Aorta (tissue), 5 donors: ENCODE results near the gene CBX6. TPM values are rescaled to one million over a fixed set of nuclear protein-coding genes. Genes with fewer than 3 reads are reported as not detected.

Experiments used
- ATAC-seq: fragments of 200-7000 bp; cut with Tn5 transposase; one replicate; pipeline ENCODE4 v1.9.1; 2022; ENCODE audit warnings: moderate library complexity; ENCODE audit not compliant: low FRiP score
- DNase-seq, 2 donors: peaks; one replicate each; pipeline ENCODE4 v3.0.0-alpha.2; 2020
- H3K27ac ChIP-seq, 2 donors: one replicate each; pipeline ENCODE4 v1.5.1; 2013; ENCODE audit warnings: low read length in 2 of 2, mild to moderate bottlenecking in 2 of 2, moderate library complexity in 2 of 2, control low read depth in 1 of 2, inconsistent platforms in 1 of 2, low read depth in 1 of 2
- H3K27me3 ChIP-seq, 2 donors: one replicate each; pipeline ENCODE4 v1.6.1; 2013; ENCODE audit warnings: control low read depth in 1 of 2, low read length in 1 of 2, mild to moderate bottlenecking in 1 of 2, moderate library complexity in 1 of 2; ENCODE audit not compliant: insufficient read depth in 2 of 2, control insufficient read depth in 1 of 2
- H3K36me3 ChIP-seq, 2 donors: one replicate each; pipeline ENCODE4 v1.6.1; 2013; ENCODE audit warnings: control low read depth in 1 of 2, low read length in 1 of 2, mild to moderate bottlenecking in 1 of 2; ENCODE audit not compliant: insufficient read depth in 2 of 2, control insufficient read depth in 1 of 2
- H3K4me1 ChIP-seq, 2 donors: one replicate each; pipeline ENCODE4 v1.6.1; 2013; ENCODE audit warnings: low read length in 2 of 2, control low read depth in 1 of 2, mild to moderate bottlenecking in 1 of 2, moderate library complexity in 1 of 2; ENCODE audit not compliant: insufficient read depth in 2 of 2, control insufficient read depth in 1 of 2
- H3K4me3 ChIP-seq, 2 donors: one replicate each; pipeline ENCODE4 v1.5.1; 2013; ENCODE audit warnings: low read length in 2 of 2, control low read depth in 1 of 2, mild to moderate bottlenecking in 1 of 2
- H3K9me3 ChIP-seq: one replicate; pipeline ENCODE4 v1.6.1; 2013; ENCODE audit warnings: mild to moderate bottlenecking, low read length; ENCODE audit not compliant: control insufficient read depth
- WGBS, 2 donors: extraction: QIAGEN DNeasy Blood & Tissue Kit; methylation state at CpG; one replicate each; pipeline ENCODE4 v1.1.7; 2013; 5-methylcytosine and 5-hydroxymethylcytosine counted together
- intact Hi-C, 2 donors: fragments of 100-400 bp; cut with DNase I; formaldehyde crosslinking; loops; one replicate each; pipeline versions ENCODE4 v1.14.2 to v1.15.0; 2022
- polyA plus RNA-seq, 2 donors: library from polyadenylated mRNA; stranded (reverse); fragments of 200-250 nt; gene quantifications; one replicate each; pipeline ENCODE4 v1.2.3, GENCODE V29; 2013
- total RNA-seq, 2 donors: library from RNA; stranded (reverse); fragmentation: NEBNext Ultra II Directional; extraction: Animal tissue kit (Norgen Biotek cat#: 25700); gene quantifications; one replicate each; pipeline ENCODE4 v1.2.1, GENCODE V29; 2021
- donor health status: healthy with polysubstance abuse.
- donor health status: Bipolar disorder and iron deficiency.
- donor health status: DM: no; HTN: no; CAD: no.
- donor health status: DM: no; HTN: no; CAD: no.
- donor health status: DM: yes; HTN: yes; CAD: no.

Gene CBX6
- total and polyA plus RNA-seq, 4 donors = 17.5 to 104 (median 68.0) TPM

GRCh38 chr22:38832005-38832978, 39.7 kb downstream of the CBX6 start:
- intact Hi-C loops = no loop called here
- H3K9me3 ChIP-seq = no peaks in the 10 kb centered on the region
- ATAC-seq = no peak
- whole genome bisulfite sequencing, 2 donors = 82 to 84% methylated on average over 30 of the region's 30 CpGs
- H3K27me3 ChIP-seq = no peaks in the 10 kb centered on the region
- no peaks in the 10 kb centered on the region for H3K36me3 ChIP-seq
- no peak overlapping the region for H3K4me3 ChIP-seq
- no peak overlapping the region for H3K27ac ChIP-seq
- H3K4me1 ChIP-seq = no peaks in the 10 kb centered on the region
- peak; percentile 40 to 47 for DNase-seq

- Histone ChIP-seq H3K27me3 (no peaks in the 10 kb centered on the region), H3K36me3 (no peaks in the 10 kb centered on the region), H3K27ac (no peak overlapping the region), H3K9me3 (no peaks in the 10 kb centered on the region), H3K4me3 (no peak overlapping the region), H3K4me1 (no peaks in the 10 kb centered on the region)
- intact Hi-C loops = no loop called here
- WGBS, 2 donors = 92 to 94% methylated on average over 16 of the region's 16 CpGs
- DNase-seq (peak; percentile 44 to 46), ATAC-seq (no peak)
Measured at GRCh38 chr22:38831166-38831945, 40.7 kb downstream of the CBX6 start.

GRCh38 chr22:38830845-38831108, 41.2 kb downstream of the CBX6 start:
- 79 to 83% methylated on average over 7 of the region's 7 CpGs for WGBS, 2 donors
- intact Hi-C loops = no loop called here
- Histone ChIP-seq H3K4me1 (no peaks in the 10 kb centered on the region), H3K27me3 (no peaks in the 10 kb centered on the region), H3K4me3 (no peak overlapping the region), H3K9me3 (no peaks in the 10 kb centered on the region), H3K36me3 (no peaks in the 10 kb centered on the region), H3K27ac (no peak overlapping the region)
- DNase-seq = no peak
- ATAC-seq = no peak

- no peak for ATAC-seq
- H3K27ac ChIP-seq = no peak overlapping the region
Measured at GRCh38 chr22:38830026-38830844, 41.8 kb downstream of the CBX6 start.

GRCh38 chr22:38829485-38829884, 42.5 kb downstream of the CBX6 start:
- no peak overlapping the region for H3K27ac ChIP-seq
- H3K4me1 ChIP-seq = no peaks in the 10 kb centered on the region
- H3K36me3 ChIP-seq = no peaks in the 10 kb centered on the region
- ATAC-seq (no peak), DNase-seq (peak; percentile 7 to 15)
- H3K4me3 ChIP-seq = no peak overlapping the region
- no peaks in the 10 kb centered on the region for H3K9me3 ChIP-seq
- intact Hi-C loops = no loop called here
- WGBS, 2 donors = 79 to 86% methylated on average over 4 of the region's 4 CpGs
- no peaks in the 10 kb centered on the region for H3K27me3 ChIP-seq

More at GRCh38 chr22:38830026-38830844, 41.8 kb downstream of the CBX6 start:
- no peaks in the 10 kb centered on the region for H3K27me3 ChIP-seq
- no peaks in the 10 kb centered on the region for H3K36me3 ChIP-seq
- no peak overlapping the region for H3K4me3 ChIP-seq
- intact Hi-C loops = no loop called here
- H3K9me3 ChIP-seq = no peaks in the 10 kb centered on the region
- WGBS, 2 donors = 86 to 89% methylated on average over 17 of the region's 17 CpGs
- peak; percentile 33 to 63 for DNase-seq
- H3K4me1 ChIP-seq = no peaks in the 10 kb centered on the region

- H3K9me3 ChIP-seq = no peaks in the 10 kb centered on the region
- 86 to 89% methylated on average over 10 of the region's 10 CpGs for WGBS, 2 donors
- ATAC-seq (no peak), DNase-seq (peak; percentile 17 to 51)
- no peak overlapping the region for H3K27ac ChIP-seq
- H3K36me3 ChIP-seq = no peaks in the 10 kb centered on the region
- intact Hi-C loops = no loop called here
- no peaks in the 10 kb centered on the region for H3K4me1 ChIP-seq
- no peaks in the 10 kb centered on the region for H3K27me3 ChIP-seq
- H3K4me3 ChIP-seq = no peak overlapping the region
Measured at GRCh38 chr22:38828616-38829205, 43.3 kb downstream of the CBX6 start.

- no peaks in the 10 kb centered on the region for H3K36me3 ChIP-seq
- no peaks in the 10 kb centered on the region for H3K27me3 ChIP-seq
- H3K4me1 ChIP-seq = no peaks in the 10 kb centered on the region
- H3K4me3 ChIP-seq = no peak overlapping the region
- intact Hi-C loops = no loop called here
- H3K27ac ChIP-seq = no peak overlapping the region
- ATAC-seq = no peak
- DNase-seq = peak; percentile 38 to 51
- WGBS, 2 donors = 73 to 77% methylated on average over 11 of the region's 11 CpGs
- no peaks in the 10 kb centered on the region for H3K9me3 ChIP-seq
Measured at GRCh38 chr22:38828191-38828590, 43.8 kb downstream of the CBX6 start.

GRCh38 chr22:38827510-38827909, 44.5 kb downstream of the CBX6 start:
- no peak for DNase-seq
- H3K36me3 ChIP-seq = no peaks in the 10 kb centered on the region
- H3K4me3 ChIP-seq = no peak overlapping the region
- H3K27me3 ChIP-seq = no peaks in the 10 kb centered on the region
- no peaks in the 10 kb centered on the region for H3K9me3 ChIP-seq
- no peak for ATAC-seq
- intact Hi-C loops = no loop called here
- H3K4me1 ChIP-seq = no peaks in the 10 kb centered on the region
- H3K27ac ChIP-seq = no peak overlapping the region
